Chondrocyte (in vitro differentiated cells): ENCODE results near the gene TFIP11. TPM values are rescaled to one million over a fixed set of nuclear protein-coding genes. Genes with fewer than 3 reads are reported as not detected.

Experiments
- DNase-seq: peaks from one replicate; pipeline ENCODE4 v3.0.0; 2021; ENCODE audit warnings: mixed read lengths, low spot score
- H3K27ac Mint-ChIP-seq: one replicate; pipeline ENCODE4 v1.8.0; 2021; ENCODE audit warnings: mild to moderate bottlenecking, moderate library complexity, mixed read lengths; ENCODE audit not compliant: unreplicated experiment
- H3K27me3 Mint-ChIP-seq: 2 replicates; pipeline ENCODE4 v1.8.0; 2021; ENCODE audit warnings: low read depth, mixed read lengths
- H3K36me3 Mint-ChIP-seq: 2 replicates; pipeline ENCODE4 v1.8.0; 2021; ENCODE audit warnings: low read depth, mixed read lengths
- H3K4me1 Mint-ChIP-seq: 2 replicates; pipeline ENCODE4 v1.8.0; 2021; ENCODE audit warnings: low read depth, mild to moderate bottlenecking, mixed read lengths
- H3K4me3 Mint-ChIP-seq: one replicate; pipeline ENCODE4 v1.8.0; 2021; ENCODE audit warnings: mild to moderate bottlenecking, moderate library complexity, mixed read lengths; ENCODE audit not compliant: unreplicated experiment
- H3K9me3 Mint-ChIP-seq: 2 replicates; pipeline ENCODE4 v1.8.0; 2021; ENCODE audit warnings: low read depth, mixed read lengths
- CTCF ChIP-seq: fragments of 200-600 bp; sonication (generic); IDR thresholded peaks from 2 replicates; pipeline ENCODE4 v1.5.0; 2021; ENCODE audit warnings: antibody characterized with exemption, mild to moderate bottlenecking, moderate library complexity
- total RNA-seq: library from RNA; stranded (reverse); gene quantifications from 3 replicates; pipeline ENCODE4 v1.2.1, GENCODE V29; 2021

TFIP11 gene
- total RNA-seq, 1 donor from 2014 or later = 30.6 TPM

- no peak for TF ChIP-seq CTCF
- H3K4me1 Mint-ChIP-seq = peaks cover 5% of the 10 kb centered on the region
- no peak for DNase-seq
- H3K9me3 Mint-ChIP-seq = no peaks in the 10 kb centered on the region
- H3K36me3 Mint-ChIP-seq = peaks cover 12% of the 10 kb centered on the region
- no peaks in the 10 kb centered on the region for H3K27me3 Mint-ChIP-seq
- H3K27ac Mint-ChIP-seq = no peak overlapping the region
- no peak overlapping the region for H3K4me3 Mint-ChIP-seq
Observed at GRCh38 chr22:26544489-26544888, 32.2 kb upstream of the TFIP11 start.

- TF ChIP-seq CTCF = no peak
- DNase-seq = no peak
- Mint-ChIP-seq H3K9me3 (no peaks in the 10 kb centered on the region), H3K27me3 (no peaks in the 10 kb centered on the region), H3K27ac (no peak overlapping the region), H3K36me3 (peaks cover 20% of the 10 kb centered on the region), H3K4me3 (no peak overlapping the region), H3K4me1 (peaks cover 5% of the 10 kb centered on the region)
Observed at GRCh38 chr22:26542831-26543230, 30.6 kb upstream of the TFIP11 start.

- Mint-ChIP-seq H3K36me3 (peaks cover 22% of the 10 kb centered on the region), H3K9me3 (no peaks in the 10 kb centered on the region), H3K27me3 (no peaks in the 10 kb centered on the region)
Observed at GRCh38 chr22:26541167-26541819, 29.0 kb upstream of the TFIP11 start.

DNA sequence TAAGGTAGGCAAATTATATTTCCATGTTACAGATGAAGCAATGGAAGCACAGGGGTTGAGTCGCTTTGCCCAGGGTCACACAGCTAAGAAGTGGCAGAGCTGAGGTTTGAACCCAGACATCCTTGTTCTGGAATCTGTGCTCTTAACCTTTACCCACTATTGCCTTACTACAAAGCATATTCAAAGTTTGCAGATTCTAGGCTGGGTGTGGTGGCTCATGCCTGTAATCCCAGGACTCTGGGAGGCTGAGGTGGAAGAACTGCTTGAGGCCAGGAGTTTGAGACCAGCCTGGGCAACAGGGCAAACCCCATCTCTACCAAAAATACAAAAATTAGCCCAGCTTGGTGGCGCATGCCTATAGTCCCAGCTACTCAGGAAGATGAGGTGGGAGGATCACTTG is 27.8 kb upstream of the TFIP11 start:
- Mint-ChIP-seq H3K9me3 (no peaks in the 10 kb centered on the region), H3K4me3 (no peak overlapping the region), H3K36me3 (peaks cover 23% of the 10 kb centered on the region), H3K27me3 (no peaks in the 10 kb centered on the region), H3K27ac (no peak overlapping the region), H3K4me1 (no peaks in the 10 kb centered on the region)
- TF ChIP-seq CTCF = no peak
- DNase-seq = no peak

More at GRCh38 chr22:26541167-26541819, 29.0 kb upstream of the TFIP11 start:
- TF ChIP-seq CTCF = no peak
- H3K4me1 Mint-ChIP-seq = no peaks in the 10 kb centered on the region
- no peak overlapping the region for H3K4me3 Mint-ChIP-seq
- DNase-seq = no peak
- no peak overlapping the region for H3K27ac Mint-ChIP-seq

DNA sequence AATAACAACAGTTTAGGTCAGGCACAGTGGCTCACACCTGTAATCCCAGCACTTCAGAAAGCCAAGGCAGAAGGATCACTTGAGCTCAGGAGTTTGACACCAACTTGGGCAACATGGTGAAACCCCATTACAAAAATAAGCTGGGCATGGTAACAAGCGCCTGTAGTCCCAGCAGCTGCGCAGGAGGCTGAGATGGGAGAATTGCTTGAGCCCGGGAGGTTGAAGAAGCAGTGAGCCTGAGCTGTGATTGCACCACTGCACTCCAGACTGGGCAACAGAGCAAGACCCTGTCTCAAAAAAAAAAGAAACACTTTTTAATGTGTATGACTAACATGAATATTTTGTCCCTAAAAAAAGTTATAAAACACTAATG is 24.5 kb upstream of the TFIP11 start:
- Mint-ChIP-seq H3K27me3 (no peaks in the 10 kb centered on the region), H3K9me3 (no peaks in the 10 kb centered on the region), H3K27ac (no peak overlapping the region), H3K4me3 (no peak overlapping the region), H3K36me3 (peaks cover 26% of the 10 kb centered on the region), H3K4me1 (no peaks in the 10 kb centered on the region)
- no peak for DNase-seq
- no peak for TF ChIP-seq CTCF
